Activated CD8-positive, alpha-beta memory T cell treated with anti-CD3 and anti-CD28 coated beads, Interleukin-2, amount 50 U/mL, for 4 hours (primary cell): Measurements from ENCODE around the gene NRAS.

Experiments used
- DNase-seq: peaks from one replicate; pipeline ENCODE4 v3.0.0-alpha.2; 2020

NRAS gene

GRCh38 chr1:114723915-114724314, 7.3 kb upstream of the NRAS start:
- DNase-seq: no peak

DNA sequence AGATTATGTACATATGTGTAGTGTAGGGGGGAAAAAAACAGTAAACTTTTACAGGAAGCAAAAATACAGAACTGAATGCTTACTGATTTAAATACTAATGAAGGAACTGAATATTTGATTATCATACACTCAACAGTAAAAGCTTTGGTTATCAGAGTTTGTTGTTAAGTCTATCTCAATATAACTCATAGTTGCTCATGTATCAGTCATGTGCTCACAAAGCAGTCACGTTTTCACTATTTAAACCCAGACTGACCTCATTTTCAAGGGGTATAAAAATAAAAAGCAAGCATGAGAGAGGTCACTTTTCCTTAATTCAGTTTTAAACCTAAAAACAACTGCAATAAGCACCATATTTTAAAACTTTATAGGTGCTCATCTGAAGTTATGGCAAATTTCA, 6.9 kb upstream of the NRAS start:
- no peak for DNase-seq

DNA sequence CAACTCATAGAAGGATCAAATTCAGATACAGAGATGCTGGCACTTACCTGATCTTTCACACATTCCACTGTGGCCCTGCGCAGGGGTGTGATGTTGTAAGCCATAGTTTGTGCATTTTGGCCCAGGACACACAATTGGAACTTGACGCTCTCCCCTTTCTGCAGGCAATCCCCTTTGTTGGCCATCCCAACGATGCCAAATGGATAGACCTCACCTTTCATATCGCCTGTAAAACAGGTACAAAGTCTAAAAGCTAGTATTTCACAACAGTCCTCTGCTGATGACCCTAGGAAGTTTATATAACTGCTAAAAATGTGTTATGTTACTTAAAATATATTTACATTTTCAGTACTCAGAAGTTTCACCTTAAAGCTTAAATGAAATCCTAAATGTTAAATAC, 3.9 kb upstream of the NRAS start:
- DNase-seq: no peak

DNA sequence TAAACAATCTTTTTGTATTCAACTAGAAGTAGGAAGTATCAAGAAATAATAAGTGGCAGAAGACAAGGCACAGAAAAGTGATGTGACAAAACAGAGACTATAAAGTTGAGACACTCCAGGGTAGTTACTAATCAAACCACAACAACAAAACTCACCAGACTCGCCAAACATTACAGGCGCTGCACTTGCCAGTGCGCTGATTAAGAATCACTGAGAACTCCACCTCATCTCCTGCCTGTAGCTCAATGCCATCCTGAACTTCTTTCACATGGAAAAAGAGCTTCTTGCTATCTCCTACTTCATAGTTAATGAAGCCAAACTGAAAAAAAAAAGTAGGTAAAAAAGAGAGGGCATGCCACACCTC, 2.8 kb upstream of the NRAS start:
- DNase-seq: no peak

DNA sequence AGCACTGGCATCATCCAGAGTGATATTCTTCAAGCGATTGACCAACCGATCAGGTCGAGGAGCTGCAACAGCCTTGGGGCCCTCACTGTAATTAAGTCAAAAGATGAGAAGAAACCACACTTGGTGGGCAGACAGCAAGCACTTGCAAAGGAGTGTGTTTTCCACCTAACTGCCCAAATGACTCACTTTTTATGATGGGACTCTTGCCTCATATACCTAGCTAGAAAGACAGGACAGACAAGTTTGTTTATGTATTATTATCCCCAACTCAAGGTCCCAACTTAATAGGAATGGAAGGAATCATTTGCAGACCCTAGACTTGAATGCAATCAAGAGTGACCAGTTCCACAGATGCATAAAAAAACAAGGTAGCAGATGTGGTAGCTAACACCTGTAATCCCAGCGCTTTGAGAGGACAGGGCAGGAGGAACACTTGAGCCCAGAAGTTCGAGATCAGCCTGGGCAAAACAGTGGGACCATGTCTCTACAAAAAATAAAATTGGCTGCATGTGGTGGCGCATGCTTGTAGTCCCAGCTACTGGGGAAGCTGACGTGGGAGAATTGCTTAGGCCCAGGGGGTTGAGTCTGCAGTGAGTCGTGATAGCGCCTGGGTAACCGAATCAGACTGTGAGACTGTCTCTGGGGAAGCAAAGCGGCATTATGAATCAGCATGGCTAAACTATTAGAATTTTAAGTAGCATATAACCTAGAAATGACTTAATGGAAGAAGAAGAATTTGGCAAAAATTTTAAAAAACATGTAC, 2.3 kb upstream of the NRAS start:
- DNase-seq: no peak

DNA sequence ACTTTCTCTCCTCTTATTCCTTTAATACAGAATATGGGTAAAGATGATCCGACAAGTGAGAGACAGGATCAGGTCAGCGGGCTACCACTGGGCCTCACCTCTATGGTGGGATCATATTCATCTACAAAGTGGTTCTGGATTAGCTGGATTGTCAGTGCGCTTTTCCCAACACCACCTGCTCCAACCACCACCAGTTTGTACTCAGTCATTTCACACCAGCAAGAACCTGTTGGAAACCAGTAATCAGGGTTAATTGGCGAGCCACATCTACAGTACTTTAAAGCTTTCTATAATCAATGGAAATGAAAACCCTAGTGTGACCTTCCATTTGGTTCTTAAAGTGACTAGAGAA, 643 bp downstream of the NRAS start:
- DNase-seq: no peak

- DNase-seq: no peak
Observed at GRCh38 chr1:114712977-114713376, 3.6 kb downstream of the NRAS start.

GRCh38 chr1:114710360-114710759, 6.2 kb downstream of the NRAS start:
- DNase-seq: no peak

GRCh38 chr1:114707604-114708003, 9.0 kb downstream of the NRAS start:
- no peak for DNase-seq

GRCh38 chr1:114703242-114703641, 13.3 kb downstream of the NRAS start:
- DNase-seq: no peak

GRCh38 chr1:114702737-114703136, 13.8 kb downstream of the NRAS start:
- no peak for DNase-seq

DNA sequence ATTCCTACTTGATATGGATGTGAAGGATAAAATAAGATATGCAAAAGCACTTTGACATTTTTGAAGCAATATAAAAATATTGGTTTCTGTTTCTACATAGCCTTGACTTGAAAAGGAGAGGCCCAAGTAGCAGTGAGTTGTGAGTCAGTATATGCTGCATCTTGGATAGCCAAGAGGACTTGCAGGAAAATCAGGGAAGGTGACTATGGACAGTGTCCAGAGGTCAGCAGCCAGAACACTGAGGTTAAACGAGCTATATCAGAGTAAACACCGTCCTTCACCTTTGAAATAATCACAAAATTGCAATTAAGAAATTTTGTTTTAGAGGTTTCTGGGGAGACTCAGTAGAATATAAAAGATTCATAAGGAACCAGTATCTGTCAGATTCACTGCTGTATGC, 14.6 kb downstream of the NRAS start:
- DNase-seq: no peak

- DNase-seq: no peak
Observed at GRCh38 chr1:114700036-114700600, 16.5 kb downstream of the NRAS start.

DNA sequence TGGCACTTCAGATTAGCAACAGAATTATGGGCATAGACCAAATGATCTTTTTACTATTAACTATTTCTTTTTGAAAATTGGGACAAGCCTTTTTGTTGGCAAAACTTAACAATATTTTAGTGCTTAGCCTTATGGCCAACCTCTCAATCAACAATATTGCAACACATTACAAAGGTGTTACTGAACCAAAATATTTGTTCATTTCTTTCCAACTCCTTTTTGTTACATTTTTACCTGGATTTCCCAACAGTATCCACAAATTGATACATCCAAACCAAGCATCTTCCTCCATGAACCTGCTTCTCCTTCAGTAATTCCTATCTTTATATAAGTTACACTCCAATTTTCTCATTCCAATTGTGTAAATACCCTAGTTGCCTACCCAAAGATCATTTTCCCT, 19.8 kb downstream of the NRAS start:
- DNase-seq: no peak

- no peak for DNase-seq
Observed at GRCh38 chr1:114695430-114696058, 21.0 kb downstream of the NRAS start, which contains the start of gene AMPD1. AMPD1 (minus strand) TSS chr1:114695546; CDS start chr1:114695471, 75 bp downstream.

GRCh38 chr1:114694540-114695310, 21.8 kb downstream of the NRAS start:
- DNase-seq: no peak

GRCh38 chr1:114692947-114693346, 23.6 kb downstream of the NRAS start:
- DNase-seq: no peak

- DNase-seq: no peak
Observed at GRCh38 chr1:114691061-114691460, 25.5 kb downstream of the NRAS start.

DNA sequence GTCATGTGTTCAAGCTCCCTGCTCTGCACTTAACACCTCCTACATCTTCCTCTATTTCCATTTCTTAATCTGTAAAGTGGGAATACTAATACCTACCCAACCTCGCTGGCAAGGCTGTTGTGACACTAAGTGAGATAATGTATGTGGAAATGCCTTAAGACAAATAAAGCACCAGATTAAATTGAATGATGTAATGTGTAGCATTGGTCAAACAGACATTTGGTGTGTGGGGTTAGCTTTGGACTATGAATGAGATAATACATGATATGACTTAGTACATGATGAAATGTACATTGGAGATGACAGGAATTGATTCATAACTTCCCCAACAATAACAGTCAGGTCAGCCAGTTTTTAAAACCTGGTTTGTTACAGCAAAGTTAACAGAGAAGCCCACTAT, 26.4 kb downstream of the NRAS start:
- DNase-seq: no peak

DNA sequence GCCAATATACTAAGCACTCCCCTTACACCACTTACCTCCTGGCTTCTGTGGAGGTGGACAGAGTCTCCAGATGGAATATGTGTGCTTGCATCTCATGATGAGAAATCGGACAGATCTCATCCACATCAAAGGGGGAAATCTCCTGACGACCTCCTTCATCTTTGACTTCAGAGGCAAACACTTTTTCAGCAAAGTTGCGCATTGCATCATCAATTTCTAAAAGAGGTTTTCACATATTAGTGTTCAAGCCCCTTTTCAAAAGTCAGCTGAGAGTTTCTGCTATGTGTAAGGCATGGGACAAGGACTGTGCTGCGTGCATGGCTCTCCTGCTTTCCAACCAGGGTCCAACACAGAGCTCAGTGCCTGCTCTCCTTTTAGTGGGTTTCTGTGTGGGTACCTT, 28.0 kb downstream of the NRAS start:
- no peak for DNase-seq

- DNase-seq: no peak
Observed at GRCh38 chr1:114685851-114686250, 30.7 kb downstream of the NRAS start.

- DNase-seq: no peak
Observed at GRCh38 chr1:114677691-114678090, 38.9 kb downstream of the NRAS start.

GRCh38 chr1:114676115-114676514, 40.5 kb downstream of the NRAS start:
- no peak for DNase-seq

DNA sequence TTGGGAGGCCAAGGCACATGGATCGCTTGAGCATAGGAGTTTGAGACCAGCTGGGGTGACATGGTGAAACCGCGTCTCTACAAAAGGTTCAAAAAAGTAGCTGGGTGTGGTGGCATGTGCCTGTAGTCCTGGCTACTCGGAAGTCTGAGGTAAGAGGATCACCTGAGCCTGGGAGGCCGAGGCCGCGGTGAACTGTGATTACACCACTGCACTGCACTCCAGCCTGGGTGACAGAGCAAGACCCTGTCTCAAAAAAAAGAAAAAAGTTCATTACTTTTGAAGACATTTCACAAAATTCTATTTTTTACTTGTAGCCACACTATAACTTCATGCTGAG, 44.7 kb downstream of the NRAS start:
- no peak for DNase-seq
